IPS-18a (cell line): ENCODE results near the gene RIPK4.

ENCODE experiments used
- H3K27ac ChIP-seq: one replicate; pipeline ENCODE4 v1.5.1; 2013; ENCODE audit warnings: low read length
- H3K27me3 ChIP-seq: one replicate; pipeline ENCODE4 v1.6.1; 2013; ENCODE audit warnings: mild to moderate bottlenecking, low read length; ENCODE audit not compliant: control insufficient read depth, insufficient read depth
- H3K36me3 ChIP-seq: one replicate; pipeline ENCODE4 v1.6.1; 2013; ENCODE audit warnings: low read depth, low read length; ENCODE audit not compliant: control insufficient read depth
- H3K4me1 ChIP-seq: one replicate; pipeline ENCODE4 v1.6.1; 2013; ENCODE audit warnings: low read depth, low read length; ENCODE audit not compliant: control insufficient read depth
- H3K4me3 ChIP-seq: one replicate; pipeline ENCODE4 v1.5.1; 2013; ENCODE audit warnings: low read length
- H3K9ac ChIP-seq: one replicate; pipeline ENCODE4 v1.6.1; 2013; ENCODE audit warnings: mild to moderate bottlenecking, low read length, moderate library complexity
- H3K9me3 ChIP-seq: one replicate; pipeline ENCODE4 v1.6.1; 2013; ENCODE audit warnings: low read depth, low read length; ENCODE audit not compliant: control insufficient read depth

The RIPK4 gene

DNA sequence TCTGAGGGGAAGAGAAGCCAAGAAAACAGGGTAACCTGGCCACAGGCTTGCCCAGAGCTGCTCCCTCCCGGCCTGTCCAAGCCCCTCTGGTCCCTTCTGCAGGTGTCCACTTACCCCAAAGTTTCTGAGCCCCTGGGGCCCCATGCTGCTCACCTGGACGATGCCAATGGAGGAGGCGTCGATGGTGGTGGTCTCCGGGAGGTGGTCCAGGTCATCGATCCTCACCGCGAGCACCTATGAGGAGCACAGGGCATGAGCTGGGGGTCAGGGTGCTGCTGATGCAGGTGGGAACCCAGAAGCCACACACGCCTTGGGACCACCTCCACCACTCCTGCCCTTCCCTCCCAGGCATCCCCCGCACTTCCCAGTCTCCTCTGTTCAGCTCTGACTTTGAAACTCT lies 37.5 kb upstream of the RIPK4 start:
- no peaks in the 10 kb centered on the region for H3K9me3 ChIP-seq
- H3K36me3 ChIP-seq = peaks cover 13% of the 10 kb centered on the region
- H3K27ac ChIP-seq = no peak overlapping the region
- no peaks in the 10 kb centered on the region for H3K4me1 ChIP-seq
- no peak overlapping the region for H3K4me3 ChIP-seq
- no peak overlapping the region for H3K9ac ChIP-seq
- no peaks in the 10 kb centered on the region for H3K27me3 ChIP-seq

DNA sequence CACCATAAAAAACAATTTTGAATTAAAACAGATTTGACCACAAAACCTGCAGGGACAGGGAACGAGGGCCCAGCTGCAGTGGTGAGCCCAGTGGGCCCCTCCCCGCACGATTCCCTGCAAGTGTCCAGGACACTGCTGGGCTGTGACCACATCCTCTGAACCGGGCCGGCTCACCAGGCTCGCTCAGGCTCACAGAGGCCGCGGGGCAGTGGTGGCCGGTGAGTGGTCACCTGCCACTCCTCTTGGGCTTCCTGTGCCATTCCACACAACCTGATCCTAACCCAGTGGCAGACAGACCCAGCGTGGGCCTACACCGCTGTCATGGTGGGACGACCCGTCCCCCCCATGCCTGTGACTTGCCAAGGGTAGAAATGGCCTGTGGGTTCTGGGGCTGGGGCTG lies 36.5 kb upstream of the RIPK4 start:
- Histone ChIP-seq H3K27ac (no peak overlapping the region), H3K4me3 (no peak overlapping the region), H3K27me3 (no peaks in the 10 kb centered on the region), H3K4me1 (no peaks in the 10 kb centered on the region), H3K9me3 (no peaks in the 10 kb centered on the region), H3K9ac (no peak overlapping the region), H3K36me3 (peaks cover 10% of the 10 kb centered on the region)

DNA sequence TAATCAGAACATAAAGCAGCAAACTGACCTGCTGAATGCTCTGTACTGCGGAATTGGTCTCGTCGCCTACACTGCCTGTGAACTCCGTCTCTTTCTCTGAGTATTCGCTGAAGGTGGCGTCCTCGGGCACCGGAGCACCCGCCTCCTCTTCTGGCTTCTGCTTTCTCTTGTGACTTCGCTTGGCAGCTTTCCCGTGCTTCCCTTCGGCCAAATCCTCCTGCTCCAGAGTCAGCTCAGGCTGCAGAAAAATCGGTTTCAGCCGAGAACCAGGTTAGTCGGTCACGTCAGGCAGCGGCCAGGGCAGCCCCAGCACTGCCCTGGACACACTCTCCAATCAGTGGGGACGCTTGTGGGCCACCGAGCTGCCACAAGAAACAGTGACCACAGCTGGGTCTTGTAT lies 35.8 kb upstream of the RIPK4 start:
- Histone ChIP-seq H3K4me1 (no peaks in the 10 kb centered on the region), H3K4me3 (no peak overlapping the region), H3K9ac (no peak overlapping the region), H3K27ac (no peak overlapping the region), H3K9me3 (no peaks in the 10 kb centered on the region), H3K27me3 (no peaks in the 10 kb centered on the region), H3K36me3 (peaks cover 10% of the 10 kb centered on the region)

- H3K9me3 ChIP-seq = no peaks in the 10 kb centered on the region
- no peak overlapping the region for H3K9ac ChIP-seq
- H3K27ac ChIP-seq = no peak overlapping the region
- no peaks in the 10 kb centered on the region for H3K4me1 ChIP-seq
- no peak overlapping the region for H3K4me3 ChIP-seq
- peaks cover 10% of the 10 kb centered on the region for H3K36me3 ChIP-seq
- H3K27me3 ChIP-seq = no peaks in the 10 kb centered on the region
Measured at GRCh38 chr21:41802198-41802584, 35.3 kb upstream of the RIPK4 start.

DNA sequence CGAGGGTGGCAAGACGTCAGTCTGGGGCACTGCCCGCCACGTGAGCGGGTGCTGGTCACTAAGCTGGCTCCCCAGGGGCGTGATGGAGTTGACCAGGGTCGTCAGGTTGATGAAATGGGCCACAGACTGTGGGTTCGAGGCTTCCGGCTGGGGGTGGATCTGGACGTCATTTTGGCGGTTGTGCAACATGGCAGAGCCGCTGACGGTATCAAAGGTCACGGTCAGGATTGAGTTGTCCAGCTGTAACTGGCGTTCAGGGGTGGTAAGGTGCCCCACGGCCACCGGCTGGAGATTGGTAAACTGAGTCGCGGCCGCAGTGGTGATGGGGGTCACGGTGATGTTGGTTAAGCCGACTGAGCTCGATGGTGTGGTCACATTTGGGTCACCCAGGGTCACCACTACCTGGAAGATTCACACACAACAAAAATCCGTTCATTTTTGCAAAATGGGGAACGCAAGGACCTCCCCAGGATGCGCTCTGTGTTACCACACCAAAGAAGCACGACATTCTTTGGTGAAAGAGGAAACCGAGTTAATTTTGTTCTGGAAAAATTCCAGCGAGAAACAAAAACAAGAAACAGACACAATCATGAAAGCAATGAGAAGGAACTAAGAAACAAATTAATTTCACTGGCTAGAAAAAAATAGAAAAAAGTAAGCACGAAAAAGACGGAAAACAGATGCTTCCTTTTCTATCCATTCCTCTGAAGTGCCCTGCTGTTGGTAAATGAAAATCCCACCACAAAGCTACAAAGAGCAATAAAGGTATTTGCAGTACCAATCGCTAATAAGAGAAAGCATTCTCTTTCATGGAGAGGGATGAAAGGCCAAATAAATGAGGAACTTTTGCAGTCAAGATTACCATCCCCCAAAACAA lies 34.7 kb upstream of the RIPK4 start:
- Histone ChIP-seq H3K27ac (no peak overlapping the region), H3K36me3 (peaks cover 10% of the 10 kb centered on the region)

GRCh38 chr21:41800425-41801320 lies 33.8 kb upstream of the RIPK4 start:
- H3K9ac ChIP-seq = no peak overlapping the region
- no peaks in the 10 kb centered on the region for H3K27me3 ChIP-seq

More for the DNA sequence above, 34.7 kb upstream of the RIPK4 start:
- Histone ChIP-seq H3K4me3 (no peak overlapping the region), H3K27me3 (no peaks in the 10 kb centered on the region), H3K4me1 (no peaks in the 10 kb centered on the region), H3K9ac (no peak overlapping the region), H3K9me3 (no peaks in the 10 kb centered on the region)

GRCh38 chr21:41799763-41800162 lies 32.9 kb upstream of the RIPK4 start:
- H3K9me3 ChIP-seq = no peaks in the 10 kb centered on the region

More at GRCh38 chr21:41800425-41801320, 33.8 kb upstream of the RIPK4 start:
- Histone ChIP-seq H3K4me3 (no peak overlapping the region), H3K27ac (no peak overlapping the region), H3K4me1 (peaks cover 2% of the 10 kb centered on the region), H3K36me3 (peaks cover 10% of the 10 kb centered on the region), H3K9me3 (no peaks in the 10 kb centered on the region)

DNA sequence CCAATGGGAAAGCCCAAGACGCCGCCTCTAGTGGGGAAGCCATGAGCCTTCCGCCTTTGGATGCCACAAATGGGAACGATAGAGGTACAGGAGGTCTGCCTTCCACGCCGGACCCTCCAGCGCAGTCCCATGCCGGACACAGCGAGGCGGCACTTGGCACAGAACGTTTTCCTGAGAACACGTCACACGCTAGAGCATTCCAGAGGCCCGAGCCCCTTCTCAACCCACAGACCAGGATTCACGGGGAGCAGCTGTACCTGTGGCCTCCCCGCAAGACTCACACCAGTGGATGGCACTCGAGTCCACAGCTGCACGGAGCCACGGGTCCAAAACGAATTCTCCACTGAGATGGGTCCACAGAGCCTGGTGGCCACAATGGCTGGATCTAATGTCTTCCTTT lies 31.5 kb upstream of the RIPK4 start:
- Histone ChIP-seq H3K4me1 (peaks cover 4% of the 10 kb centered on the region), H3K9ac (no peak overlapping the region), H3K27ac (no peak overlapping the region), H3K9me3 (no peaks in the 10 kb centered on the region), H3K27me3 (no peaks in the 10 kb centered on the region), H3K36me3 (peaks cover 10% of the 10 kb centered on the region), H3K4me3 (no peak overlapping the region)

More at GRCh38 chr21:41799763-41800162, 32.9 kb upstream of the RIPK4 start:
- no peak overlapping the region for H3K9ac ChIP-seq
- H3K4me1 ChIP-seq = peaks cover 4% of the 10 kb centered on the region
- no peaks in the 10 kb centered on the region for H3K27me3 ChIP-seq
- no peak overlapping the region for H3K4me3 ChIP-seq
- H3K36me3 ChIP-seq = peaks cover 10% of the 10 kb centered on the region
- H3K27ac ChIP-seq = no peak overlapping the region

DNA sequence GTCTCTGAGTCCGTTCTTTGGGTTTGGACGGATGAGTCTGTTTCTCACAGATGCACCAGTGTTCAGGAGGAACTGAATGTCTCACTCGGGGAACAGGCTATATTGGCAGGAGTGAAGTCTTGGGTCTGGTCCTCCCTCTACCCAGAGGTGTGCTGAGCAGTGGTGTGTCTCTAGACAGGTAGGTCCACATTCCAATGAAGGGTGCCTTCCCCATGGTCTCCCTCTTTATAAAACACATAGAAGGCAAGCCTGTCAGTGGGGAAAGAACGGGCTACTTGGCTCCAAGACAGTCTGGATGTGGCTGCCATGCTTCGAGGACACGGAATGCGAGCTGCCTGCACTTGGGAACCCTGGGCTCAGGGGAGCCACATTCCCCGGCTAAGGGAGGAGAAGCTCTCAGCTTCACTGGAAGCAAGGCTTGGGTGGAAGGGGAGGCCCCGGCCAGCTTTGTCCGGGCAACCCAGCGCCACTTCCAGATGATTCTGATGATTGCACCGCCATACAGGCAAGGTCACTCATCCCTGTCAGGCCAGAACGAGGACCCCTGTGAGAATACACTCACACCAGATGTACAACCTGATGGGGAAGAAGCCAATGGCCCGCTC lies 29.7 kb upstream of the RIPK4 start:
- Histone ChIP-seq H3K27me3 (no peaks in the 10 kb centered on the region), H3K9me3 (peaks cover 3% of the 10 kb centered on the region), H3K36me3 (peaks cover 10% of the 10 kb centered on the region), H3K4me1 (peaks cover 4% of the 10 kb centered on the region), H3K9ac (no peak overlapping the region), H3K27ac (no peak overlapping the region), H3K4me3 (no peak overlapping the region)

- H3K4me3 ChIP-seq = no peak overlapping the region
- H3K27me3 ChIP-seq = no peaks in the 10 kb centered on the region
- H3K9ac ChIP-seq = no peak overlapping the region
- H3K4me1 ChIP-seq = peaks cover 4% of the 10 kb centered on the region
- no peak overlapping the region for H3K27ac ChIP-seq
- H3K36me3 ChIP-seq = peaks cover 3% of the 10 kb centered on the region
- peaks cover 3% of the 10 kb centered on the region for H3K9me3 ChIP-seq
Measured at GRCh38 chr21:41795726-41796125, 28.9 kb upstream of the RIPK4 start.

- Histone ChIP-seq H3K36me3 (no peaks in the 10 kb centered on the region), H3K9me3 (peaks cover 3% of the 10 kb centered on the region), H3K27me3 (no peaks in the 10 kb centered on the region), H3K27ac (no peak overlapping the region), H3K4me1 (peaks cover 4% of the 10 kb centered on the region), H3K4me3 (no peak overlapping the region), H3K9ac (no peak overlapping the region)
Measured at GRCh38 chr21:41794600-41794999, 27.7 kb upstream of the RIPK4 start.
